Glomerular endothelial cell (primary cell): ENCODE measurements around the gene SLC4A7. TPM values are rescaled to one million over a fixed set of nuclear protein-coding genes. Genes with fewer than 3 reads are reported as not detected.
"Not testable (repeated sequence)": the region's sequence is repeated elsewhere in the genome, so short reads cannot be mapped to it uniquely, and the experiment has no call there.

Experiments used
- DNase-seq: peaks from one replicate; pipeline ENCODE4 v3.0.0-alpha.2; 2011; ENCODE audit warnings: low read depth, low spot score; ENCODE audit errors: extremely low read depth
- total RNA-seq: library from RNA; depleted of rRNA; stranded (reverse); fragments of >200 nt; gene quantifications from 2 replicates; pipeline ENCODE4 v1.2.3, GENCODE V29; 2015

Gene SLC4A7
- total RNA-seq, 1 donor from 2014 or later = 84.8 TPM

DNA sequence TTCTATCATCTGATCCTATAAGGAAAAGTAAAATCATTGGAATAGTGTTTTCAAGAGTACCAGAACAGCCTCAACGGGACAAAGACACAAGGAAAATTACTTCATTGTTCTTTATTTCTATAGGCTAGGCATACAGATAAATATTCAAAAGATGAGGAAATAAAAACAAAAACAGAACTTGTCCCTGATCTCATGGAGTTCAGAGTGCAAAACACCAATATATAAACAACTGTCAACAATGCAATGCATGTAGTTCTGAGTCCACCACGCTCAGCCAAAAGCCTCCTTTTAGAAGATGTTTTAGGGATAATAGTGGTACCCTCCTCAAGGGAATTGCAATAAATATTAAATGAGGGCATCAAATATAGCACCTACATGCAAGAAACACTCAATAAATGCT lies 4.6 kb upstream of the SLC4A7 start:
- DNase-seq = no peak

GRCh38 chr3:27487383-27487782 lies 3.2 kb upstream of the SLC4A7 start:
- no peak for DNase-seq

GRCh38 chr3:27486336-27486735 lies 2.2 kb upstream of the SLC4A7 start:
- no peak for DNase-seq

- no peak for DNase-seq
Measured at GRCh38 chr3:27485866-27486265, 1.7 kb upstream of the SLC4A7 start.

DNA sequence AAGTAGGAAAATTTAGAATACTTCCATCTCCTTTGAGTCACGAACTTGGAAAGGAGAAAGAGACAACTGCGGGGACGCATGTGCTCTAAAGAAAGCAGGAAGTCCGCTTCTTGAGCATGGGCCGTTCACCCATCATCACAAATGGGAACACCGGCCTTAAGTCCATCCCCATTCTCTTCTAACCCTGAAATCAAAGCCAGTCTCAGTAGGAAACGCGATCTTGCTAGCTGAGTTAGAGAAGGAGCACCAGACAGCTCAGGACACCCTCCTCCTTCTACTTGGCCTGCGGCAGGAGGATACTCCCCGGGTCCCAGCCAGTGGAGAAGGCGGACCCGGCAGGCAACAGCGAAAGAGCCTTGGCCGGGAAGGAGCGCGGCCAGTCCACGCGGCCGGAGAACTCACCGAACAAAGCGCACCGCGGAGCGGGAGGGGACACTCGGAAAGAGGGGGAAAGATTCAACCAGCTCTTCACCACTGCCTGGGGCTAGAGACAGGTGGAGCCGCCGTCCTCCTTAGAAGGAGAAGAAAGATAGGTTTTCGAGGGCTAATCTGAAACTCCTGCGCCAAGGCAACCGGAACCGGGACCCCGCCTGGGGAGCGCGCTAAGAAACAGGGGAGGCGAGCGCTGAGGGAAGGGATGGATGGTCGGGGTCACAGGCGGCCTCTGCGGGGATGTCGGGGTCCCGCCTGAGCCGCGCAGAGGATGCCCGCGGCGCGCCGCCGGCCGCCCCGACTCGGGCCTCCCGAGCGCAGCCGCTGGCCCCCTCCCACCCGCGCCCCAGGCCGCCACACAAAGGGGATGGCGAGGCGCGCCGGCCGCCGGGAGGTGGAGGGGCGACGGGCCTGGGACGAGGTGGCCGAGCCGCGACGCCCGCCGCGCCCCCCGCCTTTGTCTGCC lies 818 bp downstream of the SLC4A7 start:
- no peak for DNase-seq

DNA sequence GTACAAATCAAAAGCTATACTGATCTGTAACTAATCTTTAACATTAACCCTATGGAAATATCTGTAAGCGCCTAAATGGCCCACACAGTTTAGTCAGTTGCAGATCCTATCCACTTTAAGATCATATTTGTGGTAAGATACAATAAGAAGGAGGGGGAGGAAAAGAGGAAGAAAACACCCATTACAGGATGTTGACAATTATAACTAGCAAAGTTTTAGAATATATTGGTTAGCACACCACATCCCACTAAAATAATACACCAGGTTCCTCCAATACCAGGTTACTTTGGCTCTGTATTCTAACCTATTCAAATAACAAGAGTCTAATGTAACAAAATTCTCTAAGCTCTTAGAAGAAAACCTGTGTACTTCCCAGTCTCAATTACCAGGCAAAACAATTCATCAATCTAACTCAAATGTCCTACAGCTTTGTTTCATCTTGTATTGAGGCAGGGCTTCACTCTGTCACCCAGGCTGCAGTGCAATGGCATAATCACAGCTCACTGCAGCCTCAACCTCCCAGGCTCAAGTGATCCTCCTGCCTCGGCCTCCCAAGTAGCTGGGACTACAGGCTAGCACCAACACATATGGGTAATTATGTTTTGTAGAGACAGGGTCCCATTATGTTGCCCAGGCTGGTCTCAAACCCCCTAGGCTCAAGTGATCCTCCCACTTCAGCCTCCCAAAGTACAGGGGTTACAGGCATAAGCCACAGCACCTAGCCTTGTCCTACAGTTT lies 4.2 kb downstream of the SLC4A7 start:
- DNase-seq = no peak

- no peak for DNase-seq
Measured at GRCh38 chr3:27471923-27472550, 12.1 kb downstream of the SLC4A7 start.

- DNase-seq = no peak
Measured at GRCh38 chr3:27468283-27468886, 15.8 kb downstream of the SLC4A7 start.

- peak; percentile 33 for DNase-seq
Measured at GRCh38 chr3:27467545-27467944, 16.6 kb downstream of the SLC4A7 start.

- DNase-seq = no peak
Measured at GRCh38 chr3:27464646-27465045, 19.5 kb downstream of the SLC4A7 start.

DNA sequence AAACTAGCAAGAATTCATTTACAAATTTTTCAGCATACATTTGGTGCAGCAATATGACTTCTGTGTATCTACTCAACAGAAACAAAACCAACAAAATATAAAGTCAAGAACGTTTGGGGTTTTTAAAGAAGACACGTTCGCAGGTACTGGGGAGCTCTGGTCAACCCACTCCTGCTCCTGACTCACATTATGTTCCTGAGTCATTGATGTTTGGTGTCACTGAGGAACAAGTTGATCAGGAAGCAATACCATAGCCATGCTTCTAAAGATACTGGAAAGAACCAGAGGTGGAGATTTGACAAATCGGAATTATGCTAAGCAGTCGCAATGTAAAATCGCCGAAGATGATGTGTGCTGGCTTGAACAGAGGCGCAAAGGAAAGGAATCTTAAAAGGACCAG lies 22.0 kb downstream of the SLC4A7 start:
- no peak for DNase-seq

- DNase-seq = no peak
Measured at GRCh38 chr3:27458929-27459328, 25.3 kb downstream of the SLC4A7 start.

DNA sequence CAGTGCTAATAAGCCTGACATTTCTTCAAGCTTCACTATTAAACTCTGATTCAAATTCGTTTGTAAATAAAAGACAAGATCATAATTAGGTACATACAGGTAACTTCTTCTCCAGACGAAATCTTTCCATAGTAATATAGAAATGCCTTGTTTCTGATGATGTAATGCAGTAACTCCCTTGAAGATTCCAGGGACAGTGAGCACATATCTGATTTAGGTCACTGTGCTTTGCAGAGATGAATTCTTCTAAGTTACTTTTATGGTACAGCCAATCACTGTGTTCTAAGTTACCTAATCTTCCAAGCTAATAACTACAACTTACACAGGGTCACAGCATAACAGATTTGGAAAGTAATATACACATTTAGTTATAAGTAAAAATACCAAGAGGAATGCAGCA lies 27.6 kb downstream of the SLC4A7 start:
- no peak for DNase-seq

GRCh38 chr3:27454914-27455313 lies 29.3 kb downstream of the SLC4A7 start:
- no peak for DNase-seq

DNA sequence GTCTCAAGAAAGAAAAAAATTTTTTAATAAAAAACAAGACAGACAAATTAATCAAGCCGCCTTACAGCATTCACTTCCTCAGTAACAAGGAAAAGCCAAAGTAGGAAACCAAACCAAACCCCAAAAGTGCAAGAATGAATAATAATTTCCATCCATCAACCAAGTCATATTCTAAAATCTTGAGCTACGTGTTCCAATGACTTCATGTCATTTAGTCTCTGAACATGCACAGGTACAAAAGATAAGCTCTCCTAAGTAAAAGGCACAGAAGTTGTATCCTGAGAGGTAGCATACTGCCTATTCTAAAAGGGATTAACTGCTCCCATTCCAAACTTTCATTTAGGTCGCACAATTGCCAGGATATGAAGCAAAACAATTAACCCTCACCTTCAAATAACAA lies 29.7 kb downstream of the SLC4A7 start:
- DNase-seq = no peak

GRCh38 chr3:27452368-27453090 lies 31.7 kb downstream of the SLC4A7 start:
- no peak for DNase-seq

DNA sequence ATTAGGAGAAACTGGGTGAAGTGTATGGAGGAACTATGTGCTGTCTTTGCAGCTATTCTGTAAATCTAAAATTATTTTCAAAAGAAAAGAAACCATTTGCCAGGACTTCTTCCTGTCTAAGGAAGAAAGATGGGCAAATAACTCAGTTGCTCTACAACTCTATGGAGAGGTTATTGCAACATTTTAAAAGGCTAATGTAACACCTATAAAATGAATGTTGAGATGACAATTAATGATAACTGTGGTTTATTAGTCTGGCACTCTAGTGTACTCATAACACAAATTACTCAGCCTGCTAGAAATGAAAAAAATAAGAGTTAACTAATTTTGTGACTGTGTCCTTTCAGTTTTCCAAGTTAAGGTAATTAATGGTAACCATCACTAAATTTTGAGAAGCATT lies 32.3 kb downstream of the SLC4A7 start:
- DNase-seq = no peak

DNA sequence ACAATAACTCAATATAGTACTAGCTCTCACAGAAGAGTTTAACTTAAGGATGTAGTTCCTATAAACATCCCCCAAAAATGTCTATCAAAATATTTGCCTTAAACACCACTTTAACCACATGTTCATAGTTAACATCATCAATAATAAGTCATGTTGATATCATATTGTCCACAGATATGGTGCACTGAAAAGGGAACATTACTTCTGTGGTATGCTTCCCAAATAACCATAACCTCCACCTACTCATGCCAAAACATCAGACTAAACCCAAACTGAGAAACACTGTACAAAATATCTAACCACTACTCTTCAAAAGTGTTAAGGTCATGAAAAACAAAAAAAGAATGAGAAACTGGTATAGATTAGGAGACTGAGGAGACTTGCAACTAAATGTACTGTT lies 32.9 kb downstream of the SLC4A7 start:
- DNase-seq = no peak

- no peak for DNase-seq
Measured at GRCh38 chr3:27449530-27450150, 34.5 kb downstream of the SLC4A7 start.

- DNase-seq = not testable (repeated sequence)
Measured at GRCh38 chr3:27442995-27443394, 41.2 kb downstream of the SLC4A7 start.
